Astrocyte (in vitro differentiated cells and primary cell): ENCODE data around the gene SYNGR4. TPM values are rescaled to one million over a fixed set of nuclear protein-coding genes. Genes with fewer than 3 reads are reported as not detected.
A peak's percentile ranks its signal among the peaks of the same experiment; 100 is the strongest.

Experiments
- DNase-seq: peaks from one replicate; pipeline ENCODE4 v3.0.0-alpha.2; 2010; ENCODE audit warnings: low read depth
- FAIRE-seq: peaks from 2 replicates; lab custom pipeline; 2011; peaks lifted over from hg19 to GRCh38; lab: Jason Lieb, UNC
- H2AFZ ChIP-seq: 2 replicates; pipeline ENCODE4 v1.6.0; 2012; ENCODE audit warnings: low read depth, low read length, inconsistent platforms
- H3K27ac ChIP-seq: 2 replicates; pipeline ENCODE4 v1.5.1; 2011; ENCODE audit warnings: low read depth, low read length, inconsistent platforms
- H3K27me3 ChIP-seq: 2 replicates; pipeline ENCODE4 v1.6.0; 2011; ENCODE audit warnings: low read length, inconsistent platforms; ENCODE audit not compliant: insufficient read depth
- H3K36me3 ChIP-seq: 2 replicates; pipeline ENCODE4 v1.5.1; 2011; ENCODE audit warnings: low read length, inconsistent platforms; ENCODE audit not compliant: insufficient read depth
- H3K4me1 ChIP-seq: 2 replicates; pipeline ENCODE4 v1.5.1; 2011; ENCODE audit warnings: low read length, inconsistent platforms; ENCODE audit not compliant: insufficient read depth
- H3K4me2 ChIP-seq: 2 replicates; pipeline ENCODE4 v1.6.0; 2012; ENCODE audit warnings: low read length, inconsistent platforms
- H3K4me3 ChIP-seq: 2 replicates; pipeline ENCODE4 v1.5.1; 2011; ENCODE audit warnings: low read depth, mild to moderate bottlenecking, low read length, inconsistent platforms; ENCODE audit not compliant: insufficient read depth
- H3K79me2 ChIP-seq: 2 replicates; pipeline ENCODE4 v1.6.0; 2012; ENCODE audit warnings: mild to moderate bottlenecking, low read length, inconsistent platforms; ENCODE audit not compliant: insufficient read depth
- H3K9ac ChIP-seq: 2 replicates; pipeline ENCODE4 v1.6.0; 2012; ENCODE audit warnings: mild to moderate bottlenecking, low read length, inconsistent platforms
- H3K9me3 ChIP-seq: 2 replicates; pipeline ENCODE4 v1.5.1; 2012; ENCODE audit warnings: low read depth, mild to moderate bottlenecking, low read length, inconsistent platforms; ENCODE audit not compliant: insufficient read depth
- H4K20me1 ChIP-seq: 2 replicates; pipeline ENCODE4 v1.6.0; 2012; ENCODE audit warnings: low read length, inconsistent platforms; ENCODE audit not compliant: insufficient read depth
- H3K27ac Mint-ChIP-seq: one replicate; pipeline ENCODE4 v1.8.0; 2021; ENCODE audit warnings: mild to moderate bottlenecking, mixed read lengths; ENCODE audit not compliant: unreplicated experiment
- H3K27me3 Mint-ChIP-seq: one replicate; pipeline ENCODE4 v1.8.0; 2021; ENCODE audit warnings: low read depth, mixed read lengths; ENCODE audit not compliant: unreplicated experiment
- H3K36me3 Mint-ChIP-seq: one replicate; pipeline ENCODE4 v1.8.0; 2021; ENCODE audit warnings: low read depth, mixed read lengths; ENCODE audit not compliant: unreplicated experiment
- H3K4me1 Mint-ChIP-seq: one replicate; pipeline ENCODE4 v1.8.0; 2021; ENCODE audit warnings: low read depth, mixed read lengths; ENCODE audit not compliant: unreplicated experiment
- H3K4me3 Mint-ChIP-seq: one replicate; pipeline ENCODE4 v1.8.0; 2021; ENCODE audit warnings: mild to moderate bottlenecking, moderate library complexity, mixed read lengths; ENCODE audit not compliant: unreplicated experiment
- H3K9me3 Mint-ChIP-seq: one replicate; pipeline ENCODE4 v1.8.0; 2021; ENCODE audit warnings: mild to moderate bottlenecking, mixed read lengths; ENCODE audit not compliant: unreplicated experiment
- CTCF ChIP-seq: IDR thresholded peaks from 2 replicates; pipeline ENCODE4 v1.5.1; 2011; ENCODE audit warnings: low read depth, mild to moderate bottlenecking, inconsistent platforms, low read length, moderate library complexity; ENCODE audit not compliant: insufficient read depth
- EZH2 ChIP-seq: IDR thresholded peaks from 2 replicates; pipeline ENCODE4 v1.6.1; 2012; ENCODE audit warnings: mild to moderate bottlenecking, low read length, inconsistent platforms; ENCODE audit not compliant: insufficient read depth
- total RNA-seq: library from RNA; stranded (reverse); gene quantifications from 2 replicates; pipeline ENCODE4 v1.2.1, GENCODE V29; 2021

SYNGR4 gene
- total RNA-seq, 1 donor from 2014 or later, result not detected

- no peak for TF ChIP-seq CTCF
- no peak for TF ChIP-seq EZH2
Observed at GRCh38 chr19:48405010-48405659, 41.0 kb downstream of the SYNGR4 start.

GRCh38 chr19:48405850-48406249, 41.7 kb downstream of the SYNGR4 start:
- H3K4me3 ChIP-seq, result no peak overlapping the region
- Mint-ChIP-seq H3K36me3 (peaks cover 17% of the 10 kb centered on the region), H3K27me3 (no peaks in the 10 kb centered on the region), H3K27ac (no peak overlapping the region), H3K9me3 (peaks cover 6% of the 10 kb centered on the region), H3K4me3 (no peak overlapping the region), H3K4me1 (peaks cover 2% of the 10 kb centered on the region)
- H3K9me3 ChIP-seq, result peaks cover 6% of the 10 kb centered on the region
- FAIRE-seq, result no peak
- TF ChIP-seq CTCF (no peak), EZH2 (no peak)
- no peak overlapping the region for H2AFZ ChIP-seq
- no peaks in the 10 kb centered on the region for H3K79me2 ChIP-seq
- no peaks in the 10 kb centered on the region for H3K4me1 ChIP-seq
- no peaks in the 10 kb centered on the region for H3K27me3 ChIP-seq
- no peaks in the 10 kb centered on the region for H4K20me1 ChIP-seq
- H3K36me3 ChIP-seq, result no peaks in the 10 kb centered on the region
- H3K4me2 ChIP-seq, result no peak overlapping the region
- no peak for DNase-seq
- no peak overlapping the region for H3K27ac ChIP-seq
- H3K9ac ChIP-seq, result no peak overlapping the region

More at GRCh38 chr19:48405010-48405659, 41.0 kb downstream of the SYNGR4 start:
- H3K4me3 ChIP-seq, result no peak overlapping the region
- no peaks in the 10 kb centered on the region for H3K27me3 Mint-ChIP-seq
- H3K36me3 Mint-ChIP-seq, result peaks cover 17% of the 10 kb centered on the region
- H3K4me1 Mint-ChIP-seq, result peaks cover 2% of the 10 kb centered on the region
- H3K4me1 ChIP-seq, result no peaks in the 10 kb centered on the region
- no peak overlapping the region for H2AFZ ChIP-seq
- H3K9me3 Mint-ChIP-seq, result peaks cover 4% of the 10 kb centered on the region
- no peak for DNase-seq
- no peaks in the 10 kb centered on the region for H3K27me3 ChIP-seq
- H3K9ac ChIP-seq, result no peak overlapping the region
- no peaks in the 10 kb centered on the region for H3K36me3 ChIP-seq
- H4K20me1 ChIP-seq, result no peaks in the 10 kb centered on the region
- no peak overlapping the region for H3K27ac Mint-ChIP-seq
- no peak overlapping the region for H3K4me2 ChIP-seq
- H3K27ac ChIP-seq, result no peak overlapping the region
- FAIRE-seq, result no peak
- H3K79me2 ChIP-seq, result no peaks in the 10 kb centered on the region
- H3K9me3 ChIP-seq, result peaks cover 6% of the 10 kb centered on the region
- H3K4me3 Mint-ChIP-seq, result no peak overlapping the region

GRCh38 chr19:48413879-48414587, 49.9 kb downstream of the SYNGR4 start:
- FAIRE-seq (no peak), DNase-seq (no peak)
- Mint-ChIP-seq H3K4me1 (peaks cover 14% of the 10 kb centered on the region), H3K27ac (peak overlapping the region; percentile 78), H3K9me3 (peaks cover 4% of the 10 kb centered on the region), H3K36me3 (peaks cover 17% of the 10 kb centered on the region), H3K27me3 (no peaks in the 10 kb centered on the region), H3K4me3 (peak overlapping the region; percentile 8)
- no peak overlapping the region for H3K9ac ChIP-seq
- H3K79me2 ChIP-seq, result no peaks in the 10 kb centered on the region
- H3K9me3 ChIP-seq, result no peaks in the 10 kb centered on the region
- peak overlapping the region; percentile 37 for H3K4me3 ChIP-seq
- peak overlapping the region; percentile 83 for H3K4me2 ChIP-seq
- peaks cover 18% of the 10 kb centered on the region for H3K4me1 ChIP-seq
- peak overlapping the region; percentile 60 for H2AFZ ChIP-seq
- H3K27ac ChIP-seq, result no peak overlapping the region
- TF ChIP-seq CTCF, result no peak
- no peak for TF ChIP-seq EZH2
- H3K36me3 ChIP-seq, result no peaks in the 10 kb centered on the region
- no peaks in the 10 kb centered on the region for H4K20me1 ChIP-seq
- no peaks in the 10 kb centered on the region for H3K27me3 ChIP-seq
